Camera-type eye (tissue), 1 donor: ENCODE data around the gene DMRTA2. TPM values are rescaled to one million over a fixed set of nuclear protein-coding genes. Genes with fewer than 3 reads are reported as not detected.

Experiments
- total RNA-seq: library from RNA; depleted of rRNA; stranded (reverse); fragments of >200 nt; gene quantifications from one replicate; pipeline ENCODE4 v1.2.3, GENCODE V29; 2014

The DMRTA2 gene
- 3.1 TPM for total RNA-seq

GRCh38 chr1:50422946-50423669, at the start of gene DMRTA2:
TSS of gene DMRTA2 (minus strand) at chr1:50423443. CDS start at chr1:50421536, 1,907 bp downstream.

